ENCODE measurements around the gene STMN1.

Gene STMN1

DNA sequence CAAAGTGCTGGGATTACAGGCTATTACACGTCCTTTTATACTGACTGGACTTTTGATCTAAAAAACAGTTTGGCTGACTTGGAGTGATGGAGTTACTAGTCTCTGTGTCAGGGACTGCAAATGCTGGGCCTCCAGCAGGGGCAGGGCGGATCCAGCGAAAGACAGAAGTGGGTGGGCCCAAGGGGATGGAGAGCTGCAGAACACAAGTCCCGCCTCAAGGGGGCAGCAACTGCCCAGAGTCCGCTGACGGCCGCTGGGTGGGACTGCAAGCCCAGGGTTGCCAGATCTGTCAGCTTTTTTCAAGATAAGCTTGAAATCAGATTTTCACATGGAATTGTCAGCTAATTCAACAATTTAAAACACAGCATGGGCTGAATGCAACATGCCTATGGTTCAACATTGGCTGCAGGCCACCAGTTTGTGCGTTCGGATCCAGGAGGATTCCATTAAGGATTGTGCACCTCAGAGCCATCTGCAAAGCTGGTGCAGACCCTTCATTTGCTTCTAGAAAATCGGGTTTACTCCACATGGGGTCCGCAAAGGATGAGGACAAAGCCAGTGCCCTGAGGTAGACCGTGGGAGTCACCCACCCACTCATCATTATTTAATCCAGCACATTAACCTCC, 10.7 kb downstream of the STMN1 start:
- DNase-seq (ENCODE audit: low read depth in 2 of 2): peak; percentile 79 to 84

DNA sequence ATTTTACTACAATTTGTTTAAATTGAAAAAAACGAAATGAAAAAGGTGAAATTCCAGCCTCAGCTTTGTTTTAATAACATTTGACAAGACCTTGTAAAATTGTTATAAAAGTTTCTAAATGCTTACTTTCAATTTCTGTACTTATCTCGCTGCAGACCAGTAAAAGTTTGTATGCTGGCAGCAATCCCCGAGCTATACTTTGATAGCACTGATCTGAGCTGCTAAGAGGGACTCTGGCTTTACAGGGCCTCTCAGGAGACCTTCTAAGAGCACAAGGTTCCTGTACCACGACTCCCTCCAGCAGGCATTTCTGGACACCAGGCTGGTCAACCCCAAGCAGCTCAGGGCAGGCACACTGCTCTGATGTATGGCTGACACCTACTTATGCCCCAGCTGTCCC, 13.1 kb downstream of the STMN1 start:
- no peak for DNase-seq (ENCODE audit: low read depth in 2 of 2)

DNA sequence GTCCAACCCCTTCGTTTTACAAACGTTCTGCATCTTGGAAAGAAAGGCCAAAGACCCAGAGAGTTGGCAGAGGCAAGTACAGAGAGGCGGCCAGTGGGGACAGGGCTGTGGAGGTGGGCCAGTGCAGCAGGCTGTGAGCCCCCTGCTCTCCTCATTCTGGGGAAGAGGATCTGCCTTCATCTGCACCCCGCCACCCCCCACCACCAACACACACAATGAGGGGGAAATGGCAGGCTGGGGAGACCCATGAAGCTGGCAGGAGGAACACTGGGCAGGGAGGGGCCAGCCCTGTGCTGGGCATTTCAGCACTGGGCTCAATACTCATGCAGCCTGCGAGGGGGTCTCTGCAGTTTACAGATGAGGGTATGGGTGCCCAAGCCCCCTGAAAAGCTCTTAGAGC, 14.6 kb downstream of the STMN1 start:
- no peak for DNase-seq (ENCODE audit: low read depth in 2 of 2)

DNA sequence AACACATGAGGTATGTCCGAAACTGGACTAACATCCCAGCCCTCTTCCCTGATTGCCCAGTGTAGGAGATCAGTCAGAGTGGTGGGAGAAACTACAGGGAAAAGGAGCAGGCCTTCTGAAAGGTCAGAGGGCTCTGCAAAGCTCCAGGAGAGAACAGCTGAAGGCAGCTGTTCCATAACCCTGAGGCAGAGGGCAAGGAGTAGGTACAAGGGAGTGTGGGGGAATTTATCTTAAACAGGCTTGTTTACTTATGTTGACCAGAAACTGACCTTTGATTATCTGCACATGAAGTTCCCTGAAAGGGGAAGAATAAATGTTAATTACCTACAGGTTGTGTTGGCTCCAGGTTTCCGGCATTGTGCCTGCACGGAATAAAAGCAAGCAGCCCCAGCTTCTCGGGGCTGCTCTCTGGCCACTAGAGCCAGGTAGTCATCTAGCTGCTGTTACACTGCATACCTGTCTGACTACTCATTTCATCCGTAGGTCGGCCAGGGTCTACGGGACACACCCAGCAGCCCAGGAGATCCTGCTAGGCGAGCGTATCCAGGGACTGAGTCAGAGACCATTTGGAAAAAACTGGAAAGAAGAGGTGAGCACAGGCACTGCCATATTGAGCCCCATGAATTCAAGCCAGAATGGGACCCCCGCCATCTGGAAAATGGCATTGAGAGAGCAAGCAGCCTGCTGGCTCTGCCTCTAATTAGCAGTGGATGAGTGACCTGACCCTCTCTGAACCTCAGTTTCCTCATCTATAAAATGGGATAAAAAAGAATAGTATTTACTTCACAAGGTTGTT, 15.8 kb downstream of the STMN1 start:
- DNase-seq (ENCODE audit: low read depth in 2 of 2): no peak

DNA sequence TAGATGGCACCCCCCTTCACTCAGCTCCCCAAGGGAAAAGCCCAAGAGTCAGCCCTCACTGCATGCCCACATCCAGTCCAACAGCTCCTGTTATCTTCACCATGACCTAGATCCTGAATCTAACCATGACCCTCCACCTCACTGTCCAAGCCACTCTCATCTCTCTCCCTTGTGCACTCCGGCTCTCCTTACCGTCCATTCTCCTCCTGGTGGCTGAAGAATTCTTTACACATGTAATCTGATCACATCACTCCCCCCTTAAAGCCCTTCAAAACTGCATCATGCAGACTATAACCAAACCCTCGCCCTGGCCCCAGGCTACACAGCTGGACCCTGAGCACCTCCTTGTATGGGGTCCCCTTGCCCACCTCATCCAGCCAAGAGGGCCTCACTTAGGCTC, 16.7 kb downstream of the STMN1 start:
- no peak for DNase-seq (ENCODE audit: low read depth in 2 of 2)

DNA sequence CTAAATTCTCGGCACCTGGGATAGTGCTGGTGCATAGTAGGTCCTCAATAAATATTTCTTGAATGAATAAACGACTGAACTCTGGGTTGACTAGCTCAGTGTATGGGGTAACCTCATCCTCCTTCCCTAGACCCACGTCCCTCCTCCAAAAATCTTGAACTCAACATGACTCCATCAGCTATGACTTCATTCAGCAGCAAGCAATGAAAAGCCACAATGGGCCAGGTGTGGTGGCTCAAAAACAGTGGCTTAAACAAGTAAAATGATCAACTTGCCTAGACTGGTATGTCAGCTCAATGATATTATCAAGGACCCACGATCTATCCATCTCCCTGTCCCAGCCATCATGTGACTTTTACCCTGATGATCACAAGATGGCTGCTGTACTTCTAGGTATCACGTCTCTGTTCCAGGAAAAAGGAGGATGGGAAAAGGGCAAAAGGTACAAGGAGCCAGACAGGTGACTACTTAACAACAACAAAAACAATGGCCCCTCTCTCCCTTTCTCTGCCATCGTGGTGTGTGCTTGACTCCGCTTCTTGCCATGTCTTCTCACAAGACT, 17.7 kb downstream of the STMN1 start:
- DNase-seq (ENCODE audit: low read depth in 2 of 2): no peak

DNA sequence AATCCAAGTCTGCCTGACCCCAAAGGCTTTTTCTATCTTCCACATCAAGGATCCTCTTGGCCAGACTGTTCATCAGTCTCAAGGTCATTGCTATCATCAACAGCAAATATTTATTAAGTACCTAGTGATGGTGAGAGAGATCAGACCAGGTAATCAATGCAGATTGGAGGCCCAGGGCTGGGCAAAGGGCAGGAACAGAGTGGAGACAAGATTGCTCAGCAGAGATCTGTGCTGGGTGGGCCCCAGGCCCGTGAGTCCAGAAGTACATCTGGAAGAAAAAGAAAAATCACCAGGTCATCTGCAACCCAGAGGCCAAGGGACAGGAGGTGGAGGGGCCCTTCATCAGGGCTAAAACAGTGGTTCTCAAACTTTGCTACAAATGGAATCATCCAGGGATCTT, 20.6 kb downstream of the STMN1 start:
- no peak for DNase-seq (ENCODE audit: low read depth in 2 of 2)

DNA sequence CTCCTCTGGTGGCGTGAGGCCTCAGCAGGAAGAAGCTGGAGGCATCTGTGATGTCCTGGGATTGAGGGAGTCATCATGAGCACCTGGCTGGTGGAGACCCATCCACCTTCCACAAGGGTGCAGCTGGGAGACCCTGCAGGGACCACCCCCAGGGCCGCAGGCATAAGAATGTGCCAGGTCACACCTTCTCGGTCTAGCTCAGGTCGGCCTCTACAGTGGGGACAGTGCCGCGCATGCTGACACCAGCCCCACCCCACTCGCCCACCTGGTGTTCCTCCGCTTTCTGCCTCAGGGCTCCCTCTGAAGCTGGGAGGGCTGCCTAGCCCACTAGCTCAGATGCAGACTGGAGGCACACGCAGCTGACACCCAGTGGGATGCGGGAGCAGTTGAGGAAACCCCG, 25.0 kb downstream of the STMN1 start:
- DNase-seq (ENCODE audit: low read depth in 2 of 2): no peak

DNA sequence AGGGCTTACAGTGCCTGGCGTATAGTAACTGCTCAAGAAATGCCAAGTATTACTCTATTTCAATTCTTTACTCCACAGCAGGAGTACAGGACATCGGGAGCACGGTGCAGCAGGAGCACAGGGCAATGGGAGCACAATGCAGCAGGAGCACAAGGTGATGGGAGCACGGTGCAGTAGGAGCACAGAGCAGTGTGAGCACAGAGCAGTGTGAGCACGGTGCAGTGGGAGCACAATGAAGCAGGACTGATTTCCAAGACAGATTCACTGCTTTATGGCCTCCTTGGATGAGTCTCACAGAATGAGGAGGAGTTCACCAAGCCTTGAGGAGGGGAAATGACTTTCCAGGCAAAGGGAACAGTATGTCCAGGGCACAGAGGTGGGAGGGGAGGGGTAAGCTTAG, 25.7 kb downstream of the STMN1 start:
- DNase-seq (ENCODE audit: low read depth in 2 of 2): no peak

DNA sequence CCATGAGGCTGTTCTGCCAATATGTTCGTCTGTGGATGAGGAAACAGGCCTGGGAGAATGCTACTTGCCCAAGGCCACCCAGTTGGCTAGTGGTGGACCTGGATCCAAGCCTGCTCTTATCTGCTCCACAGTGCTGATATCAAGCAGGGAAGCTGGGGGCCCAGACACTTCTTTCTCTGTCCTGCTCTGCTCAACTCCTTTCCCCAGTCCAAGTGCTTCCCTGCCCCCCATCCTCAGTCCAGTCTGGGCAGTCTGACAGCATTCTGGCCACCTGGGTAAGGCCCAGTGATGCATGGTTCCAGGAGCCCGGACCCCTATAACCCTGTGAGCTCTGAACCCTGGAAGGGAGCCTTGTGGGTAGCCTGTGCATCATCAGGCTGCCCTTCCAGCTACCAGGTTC, 26.5 kb downstream of the STMN1 start:
- no peak for DNase-seq (ENCODE audit: low read depth in 2 of 2)

DNA sequence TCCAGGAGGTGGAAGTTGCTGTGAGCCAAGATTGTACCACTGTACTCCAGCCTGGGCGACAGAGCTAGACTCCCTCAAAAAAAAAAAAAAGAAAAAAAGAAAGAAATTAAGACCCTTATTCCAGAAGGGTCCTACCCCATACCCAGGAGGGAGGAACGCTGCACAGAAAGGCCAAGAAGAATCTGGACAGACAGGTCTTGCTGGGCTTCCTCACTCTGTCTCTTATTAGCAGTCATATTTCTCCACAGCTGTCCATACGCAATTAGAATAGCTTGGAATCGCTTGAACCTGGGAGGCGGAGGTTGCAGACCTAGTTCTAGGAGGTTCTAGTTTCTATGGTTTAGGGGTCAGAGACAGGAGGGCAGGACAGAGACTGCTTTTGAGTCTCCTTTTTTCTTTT, 27.5 kb downstream of the STMN1 start:
- DNase-seq (ENCODE audit: low read depth in 2 of 2): no peak

DNA sequence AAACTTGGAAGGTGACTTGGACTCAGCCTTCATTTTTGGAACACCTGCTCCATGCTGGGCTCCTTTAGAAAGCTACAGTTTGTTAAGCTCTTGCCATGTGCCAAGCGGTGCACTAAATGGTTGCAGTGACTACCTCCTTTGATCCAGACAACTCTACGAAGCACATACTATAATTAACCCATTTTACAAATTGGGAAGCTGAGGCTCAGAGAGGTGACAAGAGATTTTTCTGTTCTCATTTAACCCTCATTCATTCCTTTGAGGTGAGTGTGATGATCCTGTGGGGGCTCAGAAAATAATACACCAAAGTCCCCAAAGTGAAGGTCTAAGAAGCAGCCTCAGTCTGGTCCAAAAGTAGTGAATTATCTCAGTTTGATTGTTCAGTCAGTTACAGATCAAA, 29.1 kb downstream of the STMN1 start:
- DNase-seq (ENCODE audit: low read depth in 2 of 2): no peak

DNA sequence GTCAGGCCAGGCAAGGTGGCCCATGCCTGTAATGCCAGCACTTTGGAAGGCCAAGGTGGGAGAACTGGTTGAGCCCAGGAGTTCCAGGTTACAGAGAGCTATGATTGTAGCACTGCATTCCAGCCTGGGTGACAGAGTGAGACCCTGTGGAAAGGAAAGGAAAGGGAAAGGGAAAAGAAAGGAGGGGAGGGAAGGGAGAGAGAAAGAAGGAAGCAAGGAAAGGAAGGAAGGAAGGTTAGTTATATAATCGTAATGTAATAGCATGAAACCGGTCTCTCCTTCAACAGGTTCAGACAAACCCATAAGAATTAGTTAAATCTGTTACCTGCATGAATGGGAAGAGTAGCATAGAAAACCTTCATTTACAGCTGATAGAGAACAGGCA, 29.5 kb downstream of the STMN1 start:
- no peak for DNase-seq (ENCODE audit: low read depth in 2 of 2)

DNA sequence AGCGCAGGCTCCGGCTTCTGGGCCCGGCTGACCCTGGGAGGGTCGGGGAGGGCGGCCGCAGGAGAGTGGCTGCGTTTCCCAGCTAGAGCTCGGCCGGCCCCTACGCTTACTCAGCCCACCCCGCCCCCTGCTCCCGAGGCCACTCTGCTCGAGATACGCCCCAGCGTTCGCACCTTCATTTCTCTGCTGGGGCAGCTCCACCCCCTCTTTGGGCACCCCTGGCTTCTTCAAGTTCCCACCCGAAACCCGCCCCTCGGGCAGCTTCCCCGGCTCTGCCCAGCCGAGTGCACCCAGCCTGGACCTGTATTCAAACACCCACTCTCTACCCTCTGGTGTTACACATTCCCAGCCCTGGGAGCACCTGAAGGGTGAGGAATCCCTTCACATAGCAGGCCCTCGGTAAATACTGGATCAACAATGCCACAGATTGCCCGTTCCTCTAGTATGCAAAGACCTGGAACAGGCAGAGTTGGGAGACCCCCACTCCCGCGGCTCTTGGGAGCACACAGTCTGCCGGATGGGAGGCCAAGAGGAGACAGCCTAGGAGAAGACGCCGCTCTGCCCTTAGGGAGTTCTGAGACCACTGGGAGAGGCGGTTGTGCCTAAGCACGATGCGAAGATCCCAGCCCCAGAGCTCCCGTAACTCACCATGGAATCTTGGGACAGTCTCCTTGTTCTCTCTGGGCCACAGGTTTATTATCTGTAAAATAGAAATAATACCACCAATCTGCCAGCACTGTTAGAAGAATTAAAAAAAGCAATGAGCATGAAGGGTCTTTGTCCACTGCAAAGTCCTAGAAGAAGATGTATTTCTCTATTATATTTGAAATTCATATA, 30.1 kb downstream of the STMN1 start:
- DNase-seq (ENCODE audit: low read depth in 2 of 2): peak; percentile 10 to 32

DNA sequence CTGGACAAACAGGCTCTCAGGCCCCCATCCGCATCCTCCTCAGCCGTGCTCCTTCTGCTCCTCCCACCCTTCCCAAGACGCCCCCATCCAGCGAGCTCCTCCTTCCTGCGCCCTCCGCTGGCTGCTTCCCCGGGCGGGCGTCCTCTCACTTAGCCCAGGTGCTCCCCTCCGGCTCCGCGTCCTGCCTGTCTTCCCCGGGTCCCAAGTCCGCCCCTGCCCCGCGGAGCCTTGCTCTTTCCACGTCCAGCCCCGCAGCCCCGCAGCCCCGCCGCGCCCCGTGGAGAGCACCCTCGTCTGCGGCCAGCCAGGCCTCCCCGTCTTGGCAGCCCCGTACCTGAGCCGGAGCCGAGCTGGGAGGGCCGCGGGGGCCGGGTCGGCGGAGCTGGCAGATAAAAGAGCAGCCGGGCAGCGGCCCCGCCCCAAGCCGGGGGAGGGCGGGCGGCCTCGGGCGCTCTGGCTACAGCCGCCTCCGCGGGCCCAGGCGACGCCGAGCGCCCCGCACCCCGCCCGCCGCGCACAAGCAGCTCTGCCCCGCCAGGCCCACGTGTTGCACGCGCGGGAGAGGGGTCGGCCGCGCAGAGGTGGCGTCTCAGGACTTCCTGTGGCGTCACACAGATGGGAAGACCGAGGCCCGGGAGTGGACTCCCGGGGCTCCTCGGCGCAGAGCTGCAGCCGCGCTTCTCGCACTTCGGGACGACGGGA, 30.9 kb downstream of the STMN1 start, which contains the start of gene PAQR7:
TSS of gene PAQR7 (minus strand) at position 555 of the 702 bp plus-strand sequence. CDS start 11,869 bp downstream, outside the sequence.
- DNase-seq (ENCODE audit: low read depth in 2 of 2): peak; percentile 37 to 52

DNA sequence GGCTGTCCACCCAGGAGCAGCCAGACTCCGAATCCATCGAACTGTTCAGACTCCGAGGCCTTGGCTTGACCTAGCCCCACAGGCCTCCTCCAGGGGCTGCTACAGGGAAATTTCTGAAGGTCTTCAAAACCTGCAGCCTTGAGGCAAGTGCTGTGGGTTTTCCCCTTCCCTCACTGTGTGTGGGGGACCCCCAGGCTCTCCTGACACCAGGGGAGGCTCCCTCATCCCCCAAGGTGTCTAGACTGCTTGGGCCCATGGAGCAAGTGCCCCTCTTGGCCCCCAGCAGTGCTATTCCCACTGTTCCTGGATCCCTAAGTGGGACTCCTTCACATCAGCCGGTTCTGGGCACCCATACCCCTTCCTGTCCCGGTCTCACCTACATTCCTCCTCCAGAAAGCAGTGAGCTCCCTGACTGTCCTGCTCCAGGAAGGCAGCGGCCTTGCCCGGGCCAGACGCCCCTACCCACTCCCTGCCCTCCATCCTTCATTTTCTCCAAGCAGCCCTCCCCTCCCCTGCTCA, 31.5 kb downstream of the STMN1 start:
- no peak for DNase-seq (ENCODE audit: low read depth in 2 of 2)

DNA sequence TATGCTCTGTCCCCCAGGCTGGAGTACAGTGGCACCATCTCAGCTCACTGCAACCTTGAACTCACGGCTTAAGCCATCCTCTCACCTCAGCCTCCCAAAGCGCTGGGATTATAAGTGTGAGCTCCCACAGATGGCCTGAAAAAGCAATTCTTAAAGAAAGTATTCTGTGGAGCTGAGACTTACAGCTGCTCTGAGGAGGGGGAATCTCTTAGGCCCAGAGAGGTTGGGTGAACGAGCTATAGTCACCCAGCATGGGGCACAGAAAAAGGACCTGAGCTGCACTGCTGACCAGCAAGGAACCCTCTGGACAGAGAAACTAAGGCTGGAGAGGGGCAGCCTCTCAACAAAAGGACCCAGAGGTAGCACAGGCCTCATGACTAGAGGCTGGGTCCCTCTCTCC, 32.0 kb downstream of the STMN1 start:
- DNase-seq (ENCODE audit: low read depth in 2 of 2): no peak

DNA sequence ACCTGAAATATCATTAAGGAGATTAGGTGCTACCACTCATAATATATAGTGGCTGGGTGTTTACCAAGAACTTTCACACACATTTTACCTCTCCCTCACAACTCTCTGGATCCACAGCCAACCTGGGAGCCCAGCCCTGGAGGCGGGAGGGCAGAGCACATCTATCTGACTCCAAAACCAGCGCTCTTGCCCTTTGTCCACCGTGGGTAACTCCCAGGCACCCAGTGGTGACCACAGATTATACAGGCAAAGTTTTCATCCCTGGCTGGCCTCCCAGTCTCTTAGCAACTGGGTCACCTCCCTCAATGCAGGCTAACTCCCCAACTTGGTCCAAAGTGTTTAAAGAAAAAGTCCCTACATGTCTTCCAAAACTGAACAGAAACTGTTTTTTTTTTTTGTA, 33.1 kb downstream of the STMN1 start:
- DNase-seq (ENCODE audit: low read depth in 2 of 2): no peak

DNA sequence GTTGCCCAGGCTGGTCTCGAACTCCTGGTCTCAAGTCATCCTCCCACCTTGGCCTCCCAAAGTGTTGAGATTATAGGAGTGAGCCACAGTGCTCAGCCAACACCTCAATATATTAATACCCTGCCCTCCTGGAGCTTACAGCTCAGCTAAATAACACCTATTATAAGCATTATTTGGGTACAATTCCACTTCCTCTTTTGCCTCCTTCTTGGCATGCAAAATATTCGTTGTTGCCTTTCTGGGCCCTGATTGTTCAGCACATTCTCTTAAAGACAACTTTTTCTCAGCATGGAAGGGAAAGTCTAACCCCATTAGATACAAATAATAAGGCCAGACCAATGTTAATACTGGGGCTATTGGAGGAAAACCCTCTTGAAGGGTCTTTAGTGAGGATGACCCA, 33.5 kb downstream of the STMN1 start:
- no peak for DNase-seq (ENCODE audit: low read depth in 2 of 2)

DNA sequence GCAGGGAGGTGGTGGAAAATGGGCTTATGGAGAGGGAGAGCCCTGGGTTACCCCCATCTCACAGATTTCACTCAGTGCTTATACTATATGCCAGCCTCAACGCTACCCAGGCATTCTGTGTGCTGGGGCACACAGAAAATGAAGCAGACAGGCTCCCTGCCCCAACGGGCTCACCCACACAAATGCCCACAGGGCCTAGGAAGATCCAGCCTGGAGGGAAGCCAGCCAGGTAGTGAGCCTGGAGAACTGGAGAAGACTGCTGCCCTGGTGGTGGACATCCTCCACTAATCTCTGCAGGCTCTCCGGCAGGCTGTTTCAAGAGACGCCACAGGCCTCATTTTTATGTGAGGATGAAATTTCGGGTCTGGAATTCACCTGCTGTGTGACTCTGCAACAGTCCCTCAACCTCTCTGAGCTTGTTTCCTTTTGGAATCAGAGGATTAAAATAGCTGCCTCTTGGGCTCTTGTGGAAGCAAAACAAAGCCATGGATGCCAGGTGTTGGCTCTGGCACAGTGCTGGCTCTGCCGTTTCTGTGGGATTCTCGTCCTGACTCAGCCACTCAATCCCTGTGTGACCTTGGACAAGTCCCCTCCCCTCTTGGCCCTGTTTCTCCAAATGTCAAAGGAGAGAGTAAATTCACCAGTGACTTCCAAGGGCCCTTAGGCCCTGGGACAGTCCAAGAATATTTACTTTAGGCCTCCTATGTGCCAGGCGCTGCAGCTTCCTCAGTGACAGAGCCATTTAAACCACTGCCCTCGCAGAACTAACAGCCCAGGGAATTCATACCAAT, 34.3 kb downstream of the STMN1 start:
- DNase-seq (ENCODE audit: low read depth in 2 of 2): no peak

Data from stimulated activated CD4-positive, alpha-beta T cell treated with anti-CD3 and anti-CD28 coated beads, Interleukin-1b, Interleukin-23, amount 100 ng/mL, for 4 hours (primary cell).